HG03432 (cell line): ENCODE results near the gene ANAPC13.

Experiments used
- ATAC-seq: cut with Tn5 transposase; IDR thresholded peaks from one replicate; pipeline ENCODE4 v1.9.1; 2021; ENCODE audit warnings: mild to moderate bottlenecking, moderate library complexity; ENCODE audit not compliant: unreplicated experiment

The ANAPC13 gene

DNA sequence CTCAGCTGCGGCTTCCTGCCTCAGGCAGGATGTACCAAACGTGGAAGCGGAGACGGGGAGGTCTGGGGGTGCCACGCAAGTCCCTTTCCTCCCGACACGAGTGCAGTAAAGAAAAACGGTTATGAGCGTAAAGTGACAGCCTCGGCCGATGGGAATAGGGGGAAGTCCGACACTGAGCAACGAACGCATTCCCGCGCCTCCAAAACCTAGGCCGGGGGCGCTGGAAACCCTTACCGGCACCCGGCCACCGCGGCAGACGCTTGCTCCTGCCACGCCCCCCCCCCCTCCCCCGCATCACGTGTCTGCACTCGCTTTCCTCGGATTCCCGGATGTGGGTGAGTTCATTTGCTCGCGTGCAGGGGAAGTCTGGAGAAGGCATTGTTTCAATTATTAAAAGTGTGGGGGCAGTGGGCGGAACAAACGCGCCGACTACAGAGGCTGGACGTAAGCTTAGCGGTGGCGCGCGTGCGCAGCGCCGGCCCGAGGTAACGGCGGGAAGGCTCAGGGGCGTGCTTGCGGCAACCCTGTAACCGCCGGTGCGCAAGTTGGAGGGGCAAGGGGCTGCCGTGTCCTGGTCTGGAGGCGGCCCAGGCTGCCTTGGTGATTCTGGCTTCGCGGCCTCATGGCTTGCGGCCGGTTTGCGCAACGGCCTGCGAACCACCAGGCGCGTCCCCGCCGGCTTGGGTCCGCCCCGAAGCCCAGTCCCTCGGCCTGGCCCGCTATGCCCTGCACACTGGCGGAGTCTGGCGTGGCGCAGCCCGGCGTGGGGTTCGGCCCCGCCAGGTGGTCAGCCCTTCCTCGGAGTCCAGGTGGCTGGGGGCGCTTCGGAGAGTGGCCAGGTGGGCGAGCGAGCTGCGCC, at the start of gene ANAPC13, which contains the start of gene CEP63:
ANAPC13 (minus strand) TSS at position 268 of the 859 bp plus-strand sequence. CDS start 3,081 bp downstream, outside the sequence.
CEP63 (plus strand) TSS at position 340 of the 859 bp plus-strand sequence. CDS start 9,264 bp downstream, outside the sequence.
- peak; percentile 84 for ATAC-seq

DNA sequence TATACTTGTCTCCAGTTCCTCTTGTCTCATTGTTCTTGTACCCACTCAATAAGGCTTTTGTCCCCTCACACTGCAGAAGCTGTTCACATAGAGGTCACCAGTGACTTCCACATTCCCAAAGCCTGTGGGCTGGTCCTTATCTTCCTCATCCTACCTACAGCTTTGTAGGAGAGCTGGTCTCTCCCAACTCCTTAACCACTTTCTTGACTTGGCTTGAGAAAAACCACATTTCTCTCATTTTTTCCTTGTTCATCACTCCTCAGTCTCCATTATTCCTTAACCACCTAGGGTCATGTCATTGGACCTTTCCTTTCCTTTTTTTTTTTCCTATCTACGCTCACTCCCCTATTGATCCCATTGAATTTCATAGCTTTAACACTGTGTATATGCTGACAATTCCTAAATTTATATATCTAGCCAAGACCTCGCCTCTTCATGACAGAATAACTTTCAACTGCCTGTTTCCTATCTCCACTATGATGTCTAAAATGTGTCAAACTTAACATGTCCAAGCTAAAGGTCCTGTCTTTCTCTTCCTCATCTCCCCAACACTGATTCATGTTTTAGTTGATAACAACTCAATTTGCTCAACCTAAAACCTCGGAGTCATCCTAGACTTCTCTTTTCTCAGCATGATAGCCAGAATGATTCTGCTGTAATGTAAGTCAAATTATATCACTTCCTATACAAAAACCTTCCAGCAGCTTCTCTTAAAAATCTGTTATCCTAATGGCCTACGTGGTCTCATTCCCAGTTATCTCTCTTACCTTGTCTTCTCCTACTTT, 49.6 kb upstream of the ANAPC13 start:
- no peak for ATAC-seq

DNA sequence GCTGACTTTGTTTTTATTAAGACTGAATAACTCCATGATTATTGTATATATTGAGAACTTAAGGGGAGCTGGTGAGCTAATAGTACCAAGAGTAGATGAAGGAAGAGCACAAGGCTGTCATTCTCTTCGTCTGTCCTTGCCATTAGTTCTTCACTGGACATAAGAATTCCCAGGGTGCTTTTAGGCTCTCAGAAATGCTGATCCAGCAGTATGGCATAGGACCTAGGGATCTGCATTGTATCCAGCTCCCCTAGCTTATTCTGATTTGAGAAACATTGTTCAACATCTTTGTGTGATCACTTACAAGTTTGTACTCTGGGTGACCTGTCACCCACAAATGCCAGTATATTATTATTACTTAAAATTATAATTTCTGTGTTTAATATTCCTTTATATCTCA, 47.7 kb upstream of the ANAPC13 start:
- no peak for ATAC-seq

DNA sequence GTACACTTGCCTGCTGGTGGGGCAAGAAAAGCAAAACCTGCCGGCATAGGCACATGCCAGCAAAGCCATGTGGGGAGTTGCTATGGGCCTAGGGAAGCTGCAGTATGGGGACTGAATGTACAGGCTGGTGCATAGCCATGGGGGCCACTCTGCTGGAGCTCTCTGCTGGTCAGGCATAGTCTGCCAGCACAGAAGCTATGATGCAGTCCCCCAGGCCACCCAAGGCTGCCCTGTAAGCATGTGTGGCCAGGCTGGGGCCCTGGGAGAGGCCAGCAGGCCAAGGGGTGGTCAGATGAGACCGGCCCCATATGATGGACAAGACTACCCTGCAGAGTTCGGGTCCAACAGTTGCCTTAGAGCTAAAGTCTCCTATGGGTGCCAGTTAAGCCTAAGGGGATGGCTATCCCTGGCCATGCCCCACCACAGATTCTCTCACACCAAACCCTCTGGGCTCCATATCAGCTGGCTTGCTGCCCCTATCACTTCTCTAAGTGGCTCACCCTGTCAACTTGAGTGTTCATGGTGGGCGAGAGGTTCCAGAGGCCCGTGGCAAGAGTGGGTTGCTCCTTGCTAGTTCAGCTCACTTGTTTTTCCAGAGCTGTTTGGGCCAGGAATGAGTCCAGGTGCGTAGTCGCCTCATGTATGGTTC, 41.9 kb upstream of the ANAPC13 start:
- ATAC-seq, result no peak

DNA sequence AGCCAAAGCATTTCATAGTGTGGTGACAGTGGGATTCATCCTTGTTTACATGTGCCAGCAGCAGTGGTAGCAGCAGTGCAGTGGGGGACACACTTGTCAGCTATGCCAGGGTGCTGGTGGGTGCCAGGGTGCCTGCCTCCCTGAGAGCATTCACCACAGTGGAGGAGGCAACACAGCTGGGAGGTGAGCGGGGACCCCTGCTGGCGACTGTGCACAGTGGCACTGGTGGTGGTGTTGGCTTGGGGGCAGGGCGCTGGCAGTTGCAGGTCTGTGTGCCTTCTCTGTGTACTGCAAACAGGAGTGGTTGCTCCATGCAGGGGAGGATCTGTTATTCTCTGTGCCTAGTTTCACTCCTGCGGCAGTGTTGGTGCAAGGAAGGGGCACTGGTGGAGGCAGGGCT, 41.3 kb upstream of the ANAPC13 start:
- no peak for ATAC-seq

DNA sequence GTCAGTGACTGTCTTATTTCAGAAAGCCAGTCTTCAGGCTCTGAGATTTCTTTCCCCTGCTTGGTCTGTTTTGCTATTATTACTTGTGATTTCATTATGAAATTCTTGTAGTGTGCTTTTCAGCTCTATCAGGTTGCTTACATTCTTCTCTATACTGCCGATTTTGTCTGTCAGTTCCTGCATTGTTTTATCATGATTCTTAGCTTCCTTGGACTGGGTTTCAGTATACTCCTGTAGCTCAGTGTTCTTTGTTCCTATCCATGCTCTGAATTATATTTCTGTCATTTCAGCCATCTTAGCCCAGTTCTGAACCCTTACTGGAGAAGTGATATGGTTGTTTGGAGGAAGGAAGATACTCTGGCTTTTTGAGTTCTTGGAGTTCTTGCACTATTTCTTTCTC, 40.5 kb upstream of the ANAPC13 start:
- ATAC-seq, result no peak

- no peak for ATAC-seq
These were observed 39.5 kb upstream of the ANAPC13 start for GRCh38 chr3:134525293-134525692.

DNA sequence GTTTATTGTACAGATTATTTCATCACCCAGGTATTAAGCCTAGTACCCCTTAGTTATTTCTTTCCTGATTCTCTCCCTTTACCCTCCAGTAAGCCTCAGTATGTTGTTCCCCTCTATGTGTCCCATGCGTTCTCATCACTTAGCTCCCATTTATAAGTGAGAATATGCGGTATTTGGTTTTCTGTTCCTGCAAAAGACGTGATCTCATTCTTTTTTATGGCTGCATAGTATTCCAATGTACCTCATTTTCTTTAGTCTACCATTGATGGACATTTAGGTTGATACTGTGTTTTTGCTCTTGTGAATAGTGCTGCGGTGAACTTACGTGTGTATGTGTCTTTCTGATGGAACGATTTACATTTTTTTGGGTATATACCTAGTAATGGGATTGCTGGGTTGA, 36.8 kb upstream of the ANAPC13 start:
- ATAC-seq, result no peak

GRCh38 chr3:134517791-134518190, 32.0 kb upstream of the ANAPC13 start:
- no peak for ATAC-seq

- no peak for ATAC-seq
These were observed 31.1 kb upstream of the ANAPC13 start for GRCh38 chr3:134516905-134517304.

- no peak for ATAC-seq
These were observed 25.7 kb upstream of the ANAPC13 start for GRCh38 chr3:134511500-134511899.

DNA sequence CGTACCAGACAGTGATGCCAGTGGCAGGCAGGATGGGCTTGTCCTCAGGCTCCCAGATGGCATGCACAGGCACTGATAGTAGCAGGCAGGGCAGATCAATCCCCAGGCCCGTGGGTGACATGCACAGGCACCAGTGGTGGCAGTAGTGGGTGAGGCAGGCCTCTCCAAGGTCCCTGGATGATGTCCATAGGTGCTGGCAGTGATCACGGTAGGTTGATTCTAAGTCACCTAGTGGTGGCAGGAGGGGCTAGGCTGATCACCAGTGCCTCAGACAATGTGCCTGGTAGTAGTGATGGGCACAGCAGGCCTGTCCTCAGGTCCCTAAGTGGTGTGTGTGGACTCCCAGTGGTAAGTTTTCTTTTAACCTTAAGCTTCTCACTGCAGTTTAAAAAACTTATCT, 19.7 kb upstream of the ANAPC13 start:
- ATAC-seq, result no peak

- ATAC-seq, result no peak
These were observed 18.3 kb upstream of the ANAPC13 start for GRCh38 chr3:134504132-134504531.

GRCh38 chr3:134503266-134503665, 17.5 kb upstream of the ANAPC13 start:
- no peak for ATAC-seq

- no peak for ATAC-seq
These were observed 10.8 kb upstream of the ANAPC13 start for GRCh38 chr3:134496471-134497071.

DNA sequence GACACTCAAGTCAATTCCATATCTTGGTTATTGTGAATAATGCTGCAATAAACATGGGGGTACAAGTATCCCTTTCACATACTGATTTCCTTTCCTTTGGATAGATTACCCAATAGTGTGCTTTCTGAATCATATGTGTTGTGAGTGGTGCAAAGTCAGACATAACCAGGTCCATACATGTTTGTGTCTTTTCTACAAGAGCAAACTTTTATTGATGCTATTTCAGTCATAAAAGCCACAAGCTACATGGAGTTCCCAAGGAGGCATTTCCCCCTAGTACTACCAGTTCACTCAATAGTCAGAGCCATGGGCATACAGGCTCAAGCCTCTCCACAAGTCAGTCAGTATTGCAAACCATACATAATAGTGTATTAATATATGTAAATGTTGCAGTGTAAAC, 10.2 kb upstream of the ANAPC13 start:
- no peak for ATAC-seq

- no peak for ATAC-seq
These were observed 8.7 kb upstream of the ANAPC13 start for GRCh38 chr3:134494495-134494894.

DNA sequence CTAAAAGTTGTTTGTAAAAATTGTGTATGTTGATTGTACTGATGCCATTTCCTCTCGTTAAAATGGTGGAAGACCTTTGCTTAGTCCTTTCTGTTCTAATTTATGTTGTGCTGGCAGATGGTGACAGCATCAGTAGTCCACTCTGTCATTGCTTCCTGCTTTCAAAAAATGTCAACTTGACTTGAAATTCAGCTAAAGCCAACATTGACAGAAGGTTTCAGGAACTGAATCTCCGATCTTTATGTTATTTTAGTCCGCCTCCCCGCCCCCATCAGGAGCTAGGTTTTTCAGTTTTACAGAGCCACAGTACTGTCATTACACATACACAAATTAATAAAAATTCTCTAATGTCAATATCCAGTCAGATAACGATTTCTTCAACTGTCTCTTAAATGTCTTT, 1.6 kb upstream of the ANAPC13 start:
- peak; percentile 15 for ATAC-seq

DNA sequence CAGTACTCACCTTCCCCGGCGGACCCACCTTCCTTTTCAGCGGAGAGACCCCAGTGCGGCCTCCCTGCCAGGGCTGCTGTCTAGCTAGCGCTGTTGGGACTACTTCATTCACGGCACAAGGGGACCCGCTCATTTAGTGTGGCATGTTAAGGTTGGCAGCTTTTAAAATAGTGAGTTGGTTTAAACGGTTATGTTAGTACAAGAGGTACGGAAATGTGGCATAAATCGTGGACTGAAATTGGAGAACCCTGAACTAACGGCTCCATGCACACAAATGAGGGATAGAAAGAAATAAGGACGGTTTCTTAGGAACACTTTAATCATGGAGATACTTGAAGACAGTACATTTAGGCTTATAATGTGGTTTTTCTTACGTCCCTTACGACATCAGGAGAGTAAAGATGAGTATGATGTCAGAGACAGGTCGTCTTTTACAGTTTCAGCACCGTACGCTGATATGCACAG, 824 bp upstream of the ANAPC13 start:
- no peak for ATAC-seq

GRCh38 chr3:134485075-134485717, 589 bp downstream of the ANAPC13 start:
- peak; percentile 17 for ATAC-seq
